CD4-positive, alpha-beta T cell treated with Interferon alpha-2 for 1 hour (primary cell): ENCODE results near the gene MYADML2.
A peak's percentile ranks its signal among the peaks of the same experiment; 100 is the strongest.

ENCODE experiments used
- DNase-seq, 2 donors: peaks; one replicate each; pipeline ENCODE4 v3.0.0-alpha.2; 2020 to 2022

Gene MYADML2

GRCh38 chr17:81957691-81958432, 10.8 kb upstream of the MYADML2 start:
- no peak for DNase-seq

- no peak for DNase-seq
Measured at GRCh38 chr17:81956607-81957589, 9.9 kb upstream of the MYADML2 start.

GRCh38 chr17:81955756-81956544, 8.9 kb upstream of the MYADML2 start:
- DNase-seq: no peak

GRCh38 chr17:81955058-81955681, 8.1 kb upstream of the MYADML2 start:
- no peak for DNase-seq

- no peak for DNase-seq
Measured at GRCh38 chr17:81954131-81955057, 7.4 kb upstream of the MYADML2 start.

- peak in 1 of 2 donors; percentile 11 for DNase-seq
Measured at GRCh38 chr17:81953443-81953842, 6.4 kb upstream of the MYADML2 start.

GRCh38 chr17:81952792-81953228, 5.8 kb upstream of the MYADML2 start:
- DNase-seq: no peak

GRCh38 chr17:81951785-81952684, 5.0 kb upstream of the MYADML2 start:
- no peak for DNase-seq

GRCh38 chr17:81950501-81950900, 3.5 kb upstream of the MYADML2 start:
- no peak for DNase-seq

- DNase-seq: no peak
Measured at GRCh38 chr17:81948635-81949378, 1.8 kb upstream of the MYADML2 start.

GRCh38 chr17:81944858-81945257, 2.2 kb downstream of the MYADML2 start:
- no peak for DNase-seq

- DNase-seq: no peak
Measured at GRCh38 chr17:81942167-81942553, 4.9 kb downstream of the MYADML2 start.

GRCh38 chr17:81941484-81942166, 5.4 kb downstream of the MYADML2 start:
- DNase-seq: no peak

GRCh38 chr17:81940538-81941483, 6.2 kb downstream of the MYADML2 start:
- no peak for DNase-seq

- DNase-seq: no peak
Measured at GRCh38 chr17:81939881-81940385, 7.1 kb downstream of the MYADML2 start.

GRCh38 chr17:81939218-81939617, 7.8 kb downstream of the MYADML2 start:
- no peak for DNase-seq

GRCh38 chr17:81935709-81936084, 11.3 kb downstream of the MYADML2 start:
- DNase-seq: no peak
